HCT116 (cell line): Measurements from ENCODE around the gene SPIRE1. TPM values are rescaled to one million over a fixed set of nuclear protein-coding genes. Genes with fewer than 3 reads are reported as not detected.

Source experiments
- ATAC-seq: fragments of 200-7000 bp; cut with Tn5 transposase; 2 replicates; pipeline ENCODE4 v1.9.1; 2020; ENCODE audit warnings: mild to moderate bottlenecking, moderate library complexity
- BruUV-seq: library from RNA; stranded (reverse); fragments of 400-500 nt; replicated peaks from 2 replicates; lab custom pipeline; 2021; lab: Mats Ljungman, UMichigan
- CTCF ChIA-PET: fragments of 300-600 bp; sonication (Branson Sonifier 250); formaldehyde crosslinking; loops from one replicate; lab custom pipeline; 2021; ENCODE audit warnings: antibody characterized with exemption; lab: Charles Lee
- POLR2A ChIA-PET: fragments of 300-600, 350-600 bp; sonication (Branson Sonifier 250); formaldehyde crosslinking; loops from one replicate; lab custom pipeline; 2021; ENCODE audit warnings: antibody characterized with exemption; lab: Charles Lee
- RAD21 ChIA-PET, 2 experiments: fragments of 300-600 bp; sonication (Branson Sonifier 250); formaldehyde crosslinking; loops; one replicate each; lab custom pipeline; 2023; ENCODE audit warnings: low total read pairs in 2 of 2; ENCODE audit not compliant: uncharacterized antibody in 2 of 2, unreplicated experiment in 2 of 2, low non-redundant PET in 1 of 2; lab: Charles Lee
- DNase-seq: peaks from one replicate; pipeline ENCODE4 v3.0.0-alpha.2; 2010; ENCODE audit warnings: low read depth, low spot score
- H2AFZ ChIP-seq: fragments of 200-600 bp; shearing (Covaris generic), sonication (generic); 2 replicates; pipeline ENCODE4 v1.6.1; 2017; ENCODE audit warnings: low read depth, mixed run types, mixed read lengths, antibody characterized with exemption, low read length; ENCODE audit not compliant: poor library complexity, severe bottlenecking
- H3K27ac ChIP-seq: 2 replicates; pipeline ENCODE4 v1.5.1; 2012; ENCODE audit warnings: low read depth, low read length
- H3K27me3 ChIP-seq: fragments of 200-600 bp; sonication (generic); 2 replicates; pipeline ENCODE4 v1.6.1; 2016; ENCODE audit warnings: mixed run types, low read length, mixed read lengths; ENCODE audit not compliant: insufficient read depth
- H3K36me3 ChIP-seq, 2 experiments: fragments of 200-500 bp in 1 of 2; fragments of 200-600 bp in 1 of 2; sonication (Bioruptor generic) in 1 of 2; sonication (generic) in 1 of 2; 2 replicates each; pipeline versions ENCODE4 v1.5.1 to v1.6.1; 2014 to 2016; ENCODE audit warnings: low read length in 2 of 2, inconsistent platforms in 1 of 2, mixed read lengths in 1 of 2, mixed run types in 1 of 2; ENCODE audit not compliant: insufficient read depth in 2 of 2, control insufficient read depth in 1 of 2
- H3K4me1 ChIP-seq, 2 experiments: fragments of 200-600 bp in 1 of 2; sonication (generic) in 1 of 2; 2 replicates each; pipeline versions ENCODE4 v1.5.1 to v1.6.1; 2012 to 2017; ENCODE audit warnings: low read length in 2 of 2, inconsistent platforms in 1 of 2, mild to moderate bottlenecking in 1 of 2, mixed read lengths in 1 of 2, mixed run types in 1 of 2, moderate library complexity in 1 of 2; ENCODE audit not compliant: insufficient read depth in 2 of 2, control insufficient read depth in 1 of 2
- H3K4me2 ChIP-seq: fragments of 200-600 bp; sonication (generic); 2 replicates; pipeline ENCODE4 v1.6.1; 2017; ENCODE audit warnings: mixed run types, low read length, mixed read lengths
- H3K4me3 ChIP-seq, 2 experiments: fragments of 200-600 bp in 1 of 2; sonication (generic) in 1 of 2; replicated peaks in 1 of 2; 2 replicates each; pipeline ENCODE4 v1.5.1; 2011 to 2016; ENCODE audit warnings: low read length in 2 of 2, control low read depth in 1 of 2, low read depth in 1 of 2, mild to moderate bottlenecking in 1 of 2, mixed read lengths in 1 of 2, mixed run types in 1 of 2
- H3K79me2 ChIP-seq: fragments of 200-600 bp; sonication (generic); 2 replicates; pipeline ENCODE4 v1.6.1; 2017; ENCODE audit warnings: mild to moderate bottlenecking, mixed run types, low read length, moderate library complexity, mixed read lengths; ENCODE audit not compliant: insufficient read depth
- H3K9ac ChIP-seq: fragments of 200-600 bp; sonication (generic); 2 replicates; pipeline ENCODE4 v1.6.1; 2016; ENCODE audit warnings: low read length, mixed read lengths
- H3K9me2 ChIP-seq: fragments of 200-600 bp; sonication (generic), shearing (Covaris generic); 2 replicates; pipeline ENCODE4 v1.6.1; 2017; ENCODE audit warnings: mixed run types, mild to moderate bottlenecking, moderate library complexity; ENCODE audit not compliant: insufficient read depth
- H3K9me3 ChIP-seq, 2 experiments: fragments of 200-500 bp in 1 of 2; fragments of 200-600 bp in 1 of 2; sonication (Bioruptor generic) in 1 of 2; sonication (generic) in 1 of 2; 2 replicates each; pipeline ENCODE4 v1.6.1; 2014 to 2017; ENCODE audit warnings: low read length in 2 of 2, mixed read lengths in 2 of 2, inconsistent platforms in 1 of 2, low read depth in 1 of 2, mild to moderate bottlenecking in 1 of 2, mixed run types in 1 of 2, moderate library complexity in 1 of 2; ENCODE audit not compliant: control insufficient read depth in 1 of 2, insufficient read depth in 1 of 2
- H4K20me1 ChIP-seq: fragments of 200-600 bp; sonication (generic), shearing (Covaris generic); 2 replicates; pipeline ENCODE4 v1.6.1; 2017; ENCODE audit warnings: mixed run types, mild to moderate bottlenecking, moderate library complexity; ENCODE audit not compliant: insufficient read depth
- ATF3 ChIP-seq: IDR thresholded peaks from 2 replicates; pipeline ENCODE4 v1.6.1; 2012
- CBX3 ChIP-seq: IDR thresholded peaks from 2 replicates; pipeline ENCODE4 v1.6.1; 2012; ENCODE audit warnings: low read depth
- CEBPB ChIP-seq: IDR thresholded peaks from 2 replicates; pipeline ENCODE4 v1.6.1; 2012; ENCODE audit warnings: low read depth
- EGR1 ChIP-seq: IDR thresholded peaks from 2 replicates; pipeline ENCODE4 v1.6.1; 2012; ENCODE audit warnings: low read depth
- ELF1 ChIP-seq: IDR thresholded peaks from 2 replicates; pipeline ENCODE4 v1.6.1; 2012; ENCODE audit warnings: low read depth, borderline replicate concordance
- EZH2phosphoT487 ChIP-seq: fragments of 200-600 bp; IDR thresholded peaks from 2 replicates; pipeline ENCODE4 v1.6.1; 2018; ENCODE audit warnings: antibody characterized with exemption, borderline replicate concordance
- FOSL1 ChIP-seq: IDR thresholded peaks from 2 replicates; pipeline ENCODE4 v1.6.1; 2012; ENCODE audit warnings: low read depth
- JUND ChIP-seq: IDR thresholded peaks from 2 replicates; pipeline ENCODE4 v1.6.1; 2012
- POLR2A ChIP-seq: IDR thresholded peaks from 2 replicates; pipeline ENCODE4 v1.7.0; 2011; ENCODE audit warnings: borderline replicate concordance; ENCODE audit not compliant: insufficient read depth, insufficient read length; ENCODE audit errors: extremely low read depth
- RAD21 ChIP-seq: IDR thresholded peaks from 2 replicates; pipeline ENCODE4 v1.6.1; 2012; ENCODE audit warnings: low read depth, mild to moderate bottlenecking
- REST ChIP-seq: IDR thresholded peaks from 2 replicates; pipeline ENCODE4 v1.6.1; 2012; ENCODE audit warnings: low read depth
- SIN3A ChIP-seq: IDR thresholded peaks from 2 replicates; pipeline ENCODE4 v1.6.1; 2012; ENCODE audit warnings: low read depth
- SP1 ChIP-seq: IDR thresholded peaks from 2 replicates; pipeline ENCODE4 v1.6.1; 2012; ENCODE audit warnings: low read depth
- SRF ChIP-seq: IDR thresholded peaks from 2 replicates; pipeline ENCODE4 v1.6.1; 2012; ENCODE audit warnings: low read depth
- TCF7L2 ChIP-seq: IDR thresholded peaks from 2 replicates; pipeline ENCODE4 v1.7.0; 2011; ENCODE audit warnings: borderline replicate concordance, inconsistent platforms; ENCODE audit not compliant: insufficient read depth, insufficient read length; ENCODE audit errors: extremely low read depth
- ZFX ChIP-seq: fragments of 450-650 bp; IDR thresholded peaks from 2 replicates; pipeline ENCODE4 v1.6.1; 2017
- ZNF274 ChIP-seq: fragments of 200-500 bp; sonication (Bioruptor generic); IDR thresholded peaks from 2 replicates; pipeline ENCODE4 v1.6.1; 2014; ENCODE audit warnings: mild to moderate bottlenecking, low read depth, low read length, inconsistent platforms
- intact Hi-C: fragments of 100-400 bp; cut with micrococcal nuclease; formaldehyde crosslinking; loops from 2 replicates; pipeline ENCODE4 v1.10.0; 2022
- total RNA-seq: library from RNA; stranded (reverse); gene quantifications from one replicate; pipeline ENCODE4 v1.2.1, GENCODE V29; 2021; ENCODE audit not compliant: unreplicated experiment

Gene SPIRE1
- total RNA-seq, 1 experiment from 2014 or later = 26.6 TPM

- Histone ChIP-seq H3K27me3 (no peaks in the 10 kb centered on the region), H3K9ac (no peak overlapping the region), H3K9me3 (no peaks in the 10 kb centered on the region), H2AFZ (no peak overlapping the region), H4K20me1 (no peaks in the 10 kb centered on the region), H3K36me3 (no peaks in the 10 kb centered on the region; a peak in 1 of 4 replicates), H3K79me2 (no peaks in the 10 kb centered on the region), H3K4me3 (no peak overlapping the region), H3K4me1 (no peaks in the 10 kb centered on the region), H3K9me2 (no peaks in the 10 kb centered on the region), H3K27ac (no peak overlapping the region), H3K4me2 (no peak overlapping the region)
- ChIA-PET RAD21 (no interaction called here), CTCF (no interaction called here), POLR2A (no interaction called here)
- ATAC-seq = no peak
- no peak for DNase-seq
- BruUV-seq = no TSS peak
- intact Hi-C loops = no loop called here
- no peak for TF ChIP-seq ZFX
- TF ChIP-seq TCF7L2 = no peak
- no peak for TF ChIP-seq POLR2A
- no peak for TF ChIP-seq FOSL1
- TF ChIP-seq ELF1 = no peak
- TF ChIP-seq SRF = no peak
- TF ChIP-seq ZNF274 = no peak
- no peak for TF ChIP-seq CEBPB
- TF ChIP-seq SIN3A = no peak
- no peak for TF ChIP-seq EZH2phosphoT487
- no peak for TF ChIP-seq RAD21
- no peak for TF ChIP-seq SP1
- TF ChIP-seq EGR1 = no peak
- no peak for TF ChIP-seq CBX3
- no peak for TF ChIP-seq JUND
- no peak for TF ChIP-seq REST
- TF ChIP-seq ATF3 = no peak
Measured at GRCh38 chr18:12431561-12431960, 226.3 kb downstream of the SPIRE1 start.
